ENCODE measurements around the gene SORCS1.

SORCS1 gene

DNA sequence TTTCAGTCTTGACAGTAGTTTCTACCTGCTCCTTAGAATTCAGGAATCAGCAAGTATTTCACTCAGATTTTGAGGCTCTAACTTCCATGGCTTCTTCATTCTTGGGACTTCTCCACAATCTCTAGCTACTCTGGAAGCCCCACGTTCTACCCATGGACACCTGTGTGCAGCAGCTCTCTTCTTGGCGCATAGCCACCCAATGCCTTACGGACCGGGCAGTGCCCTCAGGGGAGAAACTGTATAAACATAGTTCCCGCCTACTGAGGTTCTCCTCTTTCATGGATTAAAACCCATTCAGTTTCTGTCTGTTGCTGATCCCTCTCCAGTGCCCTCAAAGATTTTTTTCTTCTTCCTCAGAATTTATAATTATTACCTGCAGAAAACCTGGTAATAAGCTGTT lies 177.1 kb downstream of the SORCS1 start:
- Histone ChIP-seq H3K27ac (ENCODE audit: low read length) (no peak overlapping the region), H3K4me1 (ENCODE audit: control insufficient read depth in 1 of 2, insufficient read depth in 2 of 2, low read length in 2 of 2) (peaks cover 0 to 5% of the 10 kb centered on the region in 2 donors), H3K9me3 (ENCODE audit: control insufficient read depth in 1 of 2, low read length in 2 of 2) (no peaks in the 10 kb centered on the region), H3K4me3 (ENCODE audit: low read depth in 1 of 2, low read length in 2 of 2) (no peak overlapping the region), H3K27me3 (ENCODE audit: low read depth, low read length) (no peaks in the 10 kb centered on the region), H3K36me3 (ENCODE audit: control insufficient read depth in 1 of 2, insufficient read depth in 2 of 2, low read length in 2 of 2) (no peaks in the 10 kb centered on the region)

DNA sequence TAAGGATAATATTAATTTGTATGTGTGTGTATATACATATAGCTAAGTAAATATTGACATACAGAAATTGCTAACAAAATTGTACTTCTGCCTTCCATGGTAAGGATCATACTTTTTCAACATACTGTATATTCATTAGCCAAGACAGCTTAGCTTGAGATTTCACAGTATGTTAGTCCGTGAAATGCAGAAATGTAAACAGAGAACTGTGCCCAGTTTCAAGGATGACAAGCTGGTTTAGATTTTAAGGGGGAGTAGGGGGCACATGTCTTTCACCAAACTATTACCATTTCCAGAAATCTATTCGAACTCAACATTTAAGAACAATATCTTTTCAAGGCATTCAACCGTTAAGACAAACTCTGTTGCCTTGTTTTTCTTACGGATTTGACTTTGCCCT lies 182.2 kb downstream of the SORCS1 start:
- H3K36me3 ChIP-seq (ENCODE audit: control insufficient read depth in 1 of 2, insufficient read depth in 2 of 2, low read length in 2 of 2) = no peaks in the 10 kb centered on the region
- H3K4me3 ChIP-seq (ENCODE audit: low read depth in 1 of 2, low read length in 2 of 2) = no peak overlapping the region
- H3K27me3 ChIP-seq (ENCODE audit: low read depth, low read length) = no peaks in the 10 kb centered on the region
- H3K27ac ChIP-seq (ENCODE audit: low read length) = no peak overlapping the region
- no peaks in the 10 kb centered on the region for H3K9me3 ChIP-seq (ENCODE audit: control insufficient read depth in 1 of 2, low read length in 2 of 2)
- H3K4me1 ChIP-seq (ENCODE audit: control insufficient read depth in 1 of 2, insufficient read depth in 2 of 2, low read length in 2 of 2) = peaks cover 0 to 19% of the 10 kb centered on the region in 2 donors

DNA sequence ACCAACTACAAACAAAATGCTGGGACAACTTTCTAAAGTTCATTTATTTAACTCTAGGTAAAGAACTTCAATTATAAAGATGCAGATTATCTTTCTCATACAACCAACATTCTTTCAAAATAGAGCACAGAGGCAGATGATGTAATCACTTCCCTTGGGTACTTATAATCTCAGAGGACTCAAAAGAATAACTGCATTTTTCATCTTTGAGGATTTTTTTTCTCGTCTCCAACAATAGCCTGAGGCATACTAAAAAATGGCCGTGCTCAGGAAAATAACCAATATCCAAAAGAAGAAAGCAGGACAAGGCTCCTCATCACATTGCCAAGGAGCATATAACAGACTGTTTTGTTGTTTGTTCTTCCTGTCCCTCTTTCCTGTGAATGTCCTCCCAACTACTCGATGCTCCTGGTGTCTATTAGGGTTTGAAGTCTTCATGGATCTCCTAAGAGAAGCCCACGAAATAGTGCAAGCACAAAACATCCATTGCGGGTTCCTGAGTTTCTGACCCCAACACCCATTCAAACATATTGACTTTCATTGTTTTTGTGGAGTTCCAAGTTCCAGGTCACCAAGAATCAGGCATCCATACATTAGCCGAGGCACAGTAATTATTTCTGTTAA lies 182.9 kb downstream of the SORCS1 start:
- no peaks in the 10 kb centered on the region for H3K9me3 ChIP-seq (ENCODE audit: control insufficient read depth in 1 of 2, low read length in 2 of 2)
- H3K27ac ChIP-seq (ENCODE audit: low read length) = no peak overlapping the region
- no peaks in the 10 kb centered on the region for H3K36me3 ChIP-seq (ENCODE audit: control insufficient read depth in 1 of 2, insufficient read depth in 2 of 2, low read length in 2 of 2)
- peaks cover 0 to 19% of the 10 kb centered on the region in 2 donors for H3K4me1 ChIP-seq (ENCODE audit: control insufficient read depth in 1 of 2, insufficient read depth in 2 of 2, low read length in 2 of 2)
- no peak overlapping the region for H3K4me3 ChIP-seq (ENCODE audit: low read depth in 1 of 2, low read length in 2 of 2)
- no peaks in the 10 kb centered on the region for H3K27me3 ChIP-seq (ENCODE audit: low read depth, low read length)

DNA sequence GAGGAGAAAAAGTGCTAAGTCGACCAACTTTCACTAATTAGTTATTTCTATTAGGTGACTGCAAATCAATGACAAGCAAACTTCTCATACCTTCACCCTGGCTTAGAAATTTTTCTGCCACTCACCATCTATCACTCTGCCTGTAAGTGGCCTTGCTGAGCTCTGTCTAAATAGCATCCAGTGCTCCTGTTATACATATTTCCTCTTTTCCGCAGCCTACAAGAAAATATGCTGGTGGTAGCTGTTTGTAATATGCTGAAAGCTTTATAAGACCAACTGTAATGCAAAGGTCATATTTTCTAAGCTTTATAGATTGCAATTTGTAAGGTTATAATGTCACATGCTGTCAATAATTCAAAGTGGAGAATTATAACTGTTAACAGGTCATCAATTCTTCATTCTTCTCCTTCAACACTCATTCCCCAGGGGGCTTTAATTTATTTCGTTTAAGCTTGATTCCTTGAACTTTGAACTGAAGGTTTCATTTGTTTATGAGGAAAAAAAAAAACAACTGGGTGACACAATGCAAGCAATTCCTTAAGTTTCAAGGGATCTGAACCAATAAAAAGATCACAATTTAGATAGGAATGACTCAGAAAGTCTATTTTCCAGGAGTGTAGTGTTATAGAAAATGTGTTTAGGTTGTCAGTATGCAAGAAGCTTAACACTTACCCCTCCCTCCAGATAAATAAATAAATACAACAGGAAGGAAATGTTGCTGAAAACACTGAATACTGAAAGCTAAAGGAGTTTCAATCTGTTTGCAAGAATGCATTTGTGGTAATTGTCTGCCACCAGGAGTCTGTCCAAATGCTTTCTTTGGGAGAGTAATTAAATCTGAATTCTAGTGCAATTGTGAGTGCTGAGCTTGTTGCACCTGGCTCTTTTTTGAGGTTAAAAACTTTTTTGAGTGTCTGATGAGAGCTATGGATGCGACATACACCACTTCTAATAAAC lies 183.7 kb downstream of the SORCS1 start:
- no peak overlapping the region for H3K27ac ChIP-seq (ENCODE audit: low read length)
- no peaks in the 10 kb centered on the region for H3K9me3 ChIP-seq (ENCODE audit: control insufficient read depth in 1 of 2, low read length in 2 of 2)
- H3K36me3 ChIP-seq (ENCODE audit: control insufficient read depth in 1 of 2, insufficient read depth in 2 of 2, low read length in 2 of 2) = no peaks in the 10 kb centered on the region
- no peak overlapping the region for H3K4me3 ChIP-seq (ENCODE audit: low read depth in 1 of 2, low read length in 2 of 2)
- H3K27me3 ChIP-seq (ENCODE audit: low read depth, low read length) = no peaks in the 10 kb centered on the region
- peaks cover 0 to 19% of the 10 kb centered on the region in 2 donors for H3K4me1 ChIP-seq (ENCODE audit: control insufficient read depth in 1 of 2, insufficient read depth in 2 of 2, low read length in 2 of 2)

DNA sequence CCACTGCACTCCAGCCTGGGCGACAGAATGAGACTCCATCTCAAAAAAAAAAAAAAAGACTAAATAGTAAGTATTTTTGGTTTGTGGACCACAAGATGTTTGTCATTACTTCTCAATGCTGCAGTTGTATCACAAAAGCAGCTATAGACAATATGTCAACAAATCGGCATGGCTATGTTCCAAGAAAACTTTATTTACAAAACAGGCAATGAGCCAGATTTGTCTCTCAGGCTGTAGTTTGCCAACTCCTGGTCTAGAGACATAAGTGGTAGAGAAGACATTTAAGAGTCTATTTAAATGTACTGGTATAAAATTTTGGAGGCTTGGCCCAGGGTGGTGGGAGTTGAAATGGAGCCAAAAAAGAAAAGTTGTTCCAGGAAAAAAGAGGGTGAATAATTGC lies 185.8 kb downstream of the SORCS1 start:
- H3K4me3 ChIP-seq (ENCODE audit: low read depth in 1 of 2, low read length in 2 of 2) = no peak overlapping the region
- peaks cover 0 to 19% of the 10 kb centered on the region in 2 donors for H3K4me1 ChIP-seq (ENCODE audit: control insufficient read depth in 1 of 2, insufficient read depth in 2 of 2, low read length in 2 of 2)
- H3K36me3 ChIP-seq (ENCODE audit: control insufficient read depth in 1 of 2, insufficient read depth in 2 of 2, low read length in 2 of 2) = no peaks in the 10 kb centered on the region
- no peaks in the 10 kb centered on the region for H3K27me3 ChIP-seq (ENCODE audit: low read depth, low read length)
- H3K9me3 ChIP-seq (ENCODE audit: control insufficient read depth in 1 of 2, low read length in 2 of 2) = no peaks in the 10 kb centered on the region
- no peak overlapping the region for H3K27ac ChIP-seq (ENCODE audit: low read length)

DNA sequence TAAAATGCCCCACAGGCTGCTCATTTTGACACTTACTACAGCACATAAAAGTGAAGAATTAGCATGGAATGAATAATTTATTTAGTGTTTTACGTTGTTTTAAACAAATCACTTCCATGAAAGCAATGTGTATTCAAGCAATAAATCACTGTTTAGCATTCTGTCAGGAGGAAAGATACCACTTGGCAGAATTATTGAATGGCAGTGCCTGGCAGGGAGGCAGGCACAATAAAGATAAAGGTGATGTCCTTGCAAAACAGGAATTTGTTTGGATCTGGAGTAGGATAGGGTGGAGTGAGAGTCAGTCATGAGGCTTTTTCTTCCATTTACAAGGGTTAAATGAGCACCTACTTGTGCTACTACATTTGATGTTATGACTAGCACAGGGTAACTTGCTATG lies 190.8 kb downstream of the SORCS1 start:
- H3K27ac ChIP-seq (ENCODE audit: low read length) = no peak overlapping the region
- H3K36me3 ChIP-seq (ENCODE audit: control insufficient read depth in 1 of 2, insufficient read depth in 2 of 2, low read length in 2 of 2) = no peaks in the 10 kb centered on the region
- H3K4me1 ChIP-seq (ENCODE audit: control insufficient read depth in 1 of 2, insufficient read depth in 2 of 2, low read length in 2 of 2) = no peaks in the 10 kb centered on the region
- no peak overlapping the region for H3K4me3 ChIP-seq (ENCODE audit: low read depth in 1 of 2, low read length in 2 of 2)
- no peaks in the 10 kb centered on the region for H3K9me3 ChIP-seq (ENCODE audit: control insufficient read depth in 1 of 2, low read length in 2 of 2)
- H3K27me3 ChIP-seq (ENCODE audit: low read depth, low read length) = no peaks in the 10 kb centered on the region

DNA sequence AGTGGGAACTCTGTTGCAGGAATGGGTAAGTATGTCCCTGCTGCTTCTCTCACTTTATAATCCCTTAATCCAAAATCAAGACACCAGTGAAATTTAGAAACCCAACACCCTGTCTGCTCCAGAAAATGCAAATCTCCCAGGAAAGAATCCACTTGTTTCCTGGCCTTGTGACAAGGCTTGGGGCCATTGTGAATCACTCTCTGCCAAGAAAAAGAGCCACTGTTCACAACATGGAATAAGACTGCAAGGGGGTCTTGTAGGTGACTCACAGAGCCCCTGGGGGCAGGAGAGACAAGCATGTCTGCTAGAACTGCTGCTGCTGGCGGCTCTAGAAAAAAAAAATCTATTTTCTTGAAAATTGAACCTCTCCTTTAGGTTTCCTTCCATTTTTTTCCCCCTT lies 191.2 kb downstream of the SORCS1 start:
- no peaks in the 10 kb centered on the region for H3K36me3 ChIP-seq (ENCODE audit: control insufficient read depth in 1 of 2, insufficient read depth in 2 of 2, low read length in 2 of 2)
- H3K27ac ChIP-seq (ENCODE audit: low read length) = no peak overlapping the region
- H3K9me3 ChIP-seq (ENCODE audit: control insufficient read depth in 1 of 2, low read length in 2 of 2) = no peaks in the 10 kb centered on the region
- H3K4me1 ChIP-seq (ENCODE audit: control insufficient read depth in 1 of 2, insufficient read depth in 2 of 2, low read length in 2 of 2) = no peaks in the 10 kb centered on the region
- no peak overlapping the region for H3K4me3 ChIP-seq (ENCODE audit: low read depth in 1 of 2, low read length in 2 of 2)
- no peaks in the 10 kb centered on the region for H3K27me3 ChIP-seq (ENCODE audit: low read depth, low read length)

DNA sequence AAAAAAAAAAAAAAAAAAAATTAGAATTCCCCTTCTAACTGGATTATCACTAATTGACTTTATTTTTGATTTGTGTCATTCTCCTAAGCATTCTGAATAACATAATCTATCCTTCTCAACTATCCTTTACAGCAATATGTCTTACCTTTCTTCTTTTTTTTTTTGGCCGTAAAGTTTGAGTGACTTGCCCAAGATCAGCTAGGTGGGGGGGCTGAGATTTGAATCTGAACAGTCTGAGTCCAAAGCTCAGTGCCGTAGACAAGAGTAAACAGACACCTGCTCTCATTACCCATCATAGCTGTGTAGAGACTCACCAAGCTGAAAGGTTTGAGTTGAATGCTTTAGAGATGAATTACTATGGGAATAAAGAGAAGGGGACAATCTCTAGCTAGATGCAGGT lies 192.1 kb downstream of the SORCS1 start:
- H3K4me1 ChIP-seq (ENCODE audit: control insufficient read depth in 1 of 2, insufficient read depth in 2 of 2, low read length in 2 of 2) = no peaks in the 10 kb centered on the region
- H3K4me3 ChIP-seq (ENCODE audit: low read depth in 1 of 2, low read length in 2 of 2) = no peak overlapping the region
- no peaks in the 10 kb centered on the region for H3K9me3 ChIP-seq (ENCODE audit: control insufficient read depth in 1 of 2, low read length in 2 of 2)
- no peaks in the 10 kb centered on the region for H3K36me3 ChIP-seq (ENCODE audit: control insufficient read depth in 1 of 2, insufficient read depth in 2 of 2, low read length in 2 of 2)
- no peak overlapping the region for H3K27ac ChIP-seq (ENCODE audit: low read length)
- no peaks in the 10 kb centered on the region for H3K27me3 ChIP-seq (ENCODE audit: low read depth, low read length)

DNA sequence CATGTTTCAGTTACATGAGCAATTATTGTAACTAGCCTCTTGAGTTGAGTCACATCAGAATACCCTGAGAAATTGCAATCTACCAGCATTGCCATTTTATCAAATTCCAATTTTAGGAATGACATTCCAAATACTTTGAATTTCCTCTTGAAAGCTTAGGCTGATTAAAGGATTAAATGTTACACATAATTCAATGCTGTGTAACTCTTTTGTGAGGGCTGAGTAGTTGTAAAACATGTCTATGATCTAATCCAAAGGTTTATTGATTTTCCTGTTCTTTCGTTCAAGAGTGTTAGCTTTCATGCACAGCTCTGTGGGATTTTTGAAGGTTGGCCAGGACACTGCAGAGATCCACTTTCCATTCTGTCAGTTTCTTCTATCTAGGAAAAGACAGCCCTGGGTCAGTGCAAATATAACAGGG lies 193.1 kb downstream of the SORCS1 start:
- Histone ChIP-seq H3K9me3 (ENCODE audit: control insufficient read depth in 1 of 2, low read length in 2 of 2) (no peaks in the 10 kb centered on the region), H3K36me3 (ENCODE audit: control insufficient read depth in 1 of 2, insufficient read depth in 2 of 2, low read length in 2 of 2) (no peaks in the 10 kb centered on the region), H3K27ac (ENCODE audit: low read length) (no peak overlapping the region), H3K27me3 (ENCODE audit: low read depth, low read length) (no peaks in the 10 kb centered on the region), H3K4me1 (ENCODE audit: control insufficient read depth in 1 of 2, insufficient read depth in 2 of 2, low read length in 2 of 2) (no peaks in the 10 kb centered on the region), H3K4me3 (ENCODE audit: low read depth in 1 of 2, low read length in 2 of 2) (no peak overlapping the region)

DNA sequence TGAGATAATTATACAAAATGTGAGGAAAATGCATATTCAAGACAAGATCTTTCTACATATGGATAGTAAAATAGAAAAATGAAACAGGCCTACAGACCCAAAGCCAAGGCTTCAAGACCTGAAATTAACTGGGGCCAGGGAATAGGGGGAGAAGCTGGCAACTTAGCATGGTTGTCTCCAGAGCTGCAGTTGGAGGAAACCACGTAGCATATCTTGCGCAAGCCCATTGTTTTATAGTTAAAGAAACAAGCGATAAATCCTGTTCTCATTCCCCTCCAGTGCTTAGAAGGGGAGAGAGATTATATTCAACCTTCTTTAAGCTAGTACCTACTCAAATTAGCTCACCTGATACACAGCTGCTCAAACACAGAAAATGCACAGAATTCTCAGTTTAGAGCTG lies 197.1 kb downstream of the SORCS1 start:
- no peaks in the 10 kb centered on the region for H3K9me3 ChIP-seq (ENCODE audit: control insufficient read depth in 1 of 2, low read length in 2 of 2)
- no peaks in the 10 kb centered on the region for H3K36me3 ChIP-seq (ENCODE audit: control insufficient read depth in 1 of 2, insufficient read depth in 2 of 2, low read length in 2 of 2)
- H3K4me3 ChIP-seq (ENCODE audit: low read depth in 1 of 2, low read length in 2 of 2) = no peak overlapping the region
- no peaks in the 10 kb centered on the region for H3K27me3 ChIP-seq (ENCODE audit: low read depth, low read length)
- H3K4me1 ChIP-seq (ENCODE audit: control insufficient read depth in 1 of 2, insufficient read depth in 2 of 2, low read length in 2 of 2) = no peaks in the 10 kb centered on the region
- H3K27ac ChIP-seq (ENCODE audit: low read length) = no peak overlapping the region

DNA sequence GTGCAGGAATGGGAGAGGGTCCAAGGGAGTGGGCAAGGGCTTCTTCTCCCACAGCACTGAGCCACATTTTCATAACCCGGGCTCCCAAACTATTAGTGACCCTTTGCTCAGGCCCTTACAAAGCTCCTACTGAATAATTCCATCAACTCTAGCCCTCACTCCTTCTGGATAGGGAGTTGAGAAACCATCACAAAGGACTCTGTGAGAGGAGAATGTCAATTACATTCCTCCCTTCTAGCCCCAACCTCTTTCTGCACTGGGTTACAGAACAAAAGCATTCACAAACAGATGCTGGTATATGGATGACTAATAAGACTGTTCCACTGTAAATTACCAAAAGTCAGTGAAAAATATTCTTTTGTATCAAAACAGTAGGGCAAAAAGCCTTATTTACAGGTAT lies 203.7 kb downstream of the SORCS1 start:
- Histone ChIP-seq H3K27me3 (ENCODE audit: low read depth, low read length) (no peaks in the 10 kb centered on the region), H3K27ac (ENCODE audit: low read length) (no peak overlapping the region), H3K9me3 (ENCODE audit: control insufficient read depth in 1 of 2, low read length in 2 of 2) (no peaks in the 10 kb centered on the region), H3K4me1 (ENCODE audit: control insufficient read depth in 1 of 2, insufficient read depth in 2 of 2, low read length in 2 of 2) (peaks cover 4 to 10% of the 10 kb centered on the region in 2 donors), H3K36me3 (ENCODE audit: control insufficient read depth in 1 of 2, insufficient read depth in 2 of 2, low read length in 2 of 2) (no peaks in the 10 kb centered on the region), H3K4me3 (ENCODE audit: low read depth in 1 of 2, low read length in 2 of 2) (no peak overlapping the region)
